HepG2 (cell line): ENCODE data around the gene C22orf15. TPM values are rescaled to one million over a fixed set of nuclear protein-coding genes. Genes with fewer than 3 reads are reported as not detected.
A peak's percentile ranks its signal among the peaks of the same experiment; 100 is the strongest.

Experiments
- CBX1 ChIP-seq: IDR thresholded peaks from one replicate; pipeline ENCODE4 v1.6.1; 2016; ENCODE audit warnings: antibody characterized with exemption, low read depth
- JDP2 ChIP-seq: sonication (generic); formaldehyde crosslinking; IDR thresholded peaks from 2 replicates; pipeline ENCODE4 v1.8.1; 2022; ENCODE audit warnings: missing genetic modification reagents, borderline replicate concordance
- PHF21A ChIP-seq: sonication (generic); formaldehyde crosslinking; IDR thresholded peaks from 2 replicates; pipeline ENCODE4 v1.5.0; 2020; ENCODE audit warnings: mild to moderate bottlenecking, missing genetic modification reagents
- PHF5A ChIP-seq: IDR thresholded peaks from one replicate; pipeline ENCODE4 v1.6.1; 2018; ENCODE audit warnings: low read depth, missing genetic modification reagents; ENCODE audit not compliant: unreplicated experiment
- SMAD9 ChIP-seq: sonication (generic); formaldehyde crosslinking; IDR thresholded peaks from 2 replicates; pipeline ENCODE4 v1.5.1; 2020; ENCODE audit warnings: mild to moderate bottlenecking, missing genetic modification reagents
- SOX13 ChIP-seq, 3 experiments: fragments of 450-650 bp in 1 of 3; sonication (generic) in 1 of 3; formaldehyde crosslinking in 1 of 3; IDR thresholded peaks in 2 of 3; conservative IDR thresholded peaks in 1 of 3; 2 replicates each; pipeline versions ENCODE4 v1.5.0 to v1.6.1; 2016 to 2020; ENCODE audit warnings: antibody characterized with exemption in 1 of 3, mild to moderate bottlenecking in 1 of 3, missing compliant biosample characterization in 1 of 3, missing genetic modification reagents in 1 of 3, moderate library complexity in 1 of 3
- SOX5 ChIP-seq: IDR thresholded peaks from 2 replicates; pipeline ENCODE4 v1.6.1; 2016; ENCODE audit warnings: borderline replicate concordance
- ZNF160 ChIP-seq: sonication (generic); formaldehyde crosslinking; IDR thresholded peaks from 2 replicates; pipeline ENCODE4 v1.8.0; 2022; ENCODE audit warnings: mild to moderate bottlenecking, inconsistent platforms, missing genetic modification reagents
- ZNF530 ChIP-seq: sonication (generic); formaldehyde crosslinking; IDR thresholded peaks from 2 replicates; pipeline ENCODE4 v1.5.0; 2020; ENCODE audit warnings: low read depth, mild to moderate bottlenecking, missing genetic modification reagents
- polyA plus RNA-seq, 8 experiments: library from polyadenylated mRNA; depleted of rRNA in 3 of 8; stranded (reverse) in 7 of 8; unstranded in 1 of 8; fragments of >200 nt; fragmentation: Illumina TruSeq in 4 of 8; extraction: Trizol in 4 of 8; gene quantifications; 2 replicates each; pipeline versions ENCODE4 v1.2.1 to v1.2.3, GENCODE V29; 2011 to 2016; ENCODE audit warnings: low read depth in 4 of 8, missing spikeins in 1 of 8, mixed read lengths in 1 of 8; ENCODE audit not compliant: insufficient read depth in 1 of 8
- total RNA-seq, 5 experiments: library from RNA; depleted of rRNA; stranded (reverse); fragments of >200 nt; fragmentation: Illumina TruSeq; extraction: Trizol; gene quantifications; 2 replicates each; pipeline ENCODE4 v1.2.3, GENCODE V29; 2016; ENCODE audit warnings: low read depth in 1 of 5
- TF ChIP-seq, protein P1 (sequence below): IDR thresholded peaks from 2 replicates; pipeline ENCODE4 v1.6.1; 2018; ENCODE audit warnings: missing genetic modification reagents, mild to moderate bottlenecking, missing compliant biosample characterization
- TF ChIP-seq, protein P2 (sequence below): sonication (generic); formaldehyde crosslinking; IDR thresholded peaks from 2 replicates; pipeline ENCODE4 v1.5.1; 2020; ENCODE audit warnings: missing genetic modification reagents, mild to moderate bottlenecking, borderline replicate concordance
- TF ChIP-seq, protein P3 (sequence below): sonication (generic); formaldehyde crosslinking; IDR thresholded peaks from 2 replicates; pipeline ENCODE4 v1.9.0; 2022; ENCODE audit warnings: low read depth, missing genetic modification reagents
- TF ChIP-seq, protein P4 (sequence below): sonication (generic); formaldehyde crosslinking; conservative IDR thresholded peaks from 2 replicates; pipeline ENCODE4 v1.4.0; 2020; ENCODE audit warnings: mild to moderate bottlenecking, missing genetic modification reagents, moderate library complexity
- TF ChIP-seq, protein P5 (sequence below): sonication (generic); formaldehyde crosslinking; IDR thresholded peaks from 2 replicates; pipeline ENCODE4 v1.4.0; 2020; ENCODE audit warnings: missing genetic modification reagents, borderline replicate concordance

C22orf15 gene
- total and polyA plus RNA-seq, 2 of the 13 experiments (the other 11 are each of a cell fraction or from before 2014, with no cell fraction given): not detected

DNA sequence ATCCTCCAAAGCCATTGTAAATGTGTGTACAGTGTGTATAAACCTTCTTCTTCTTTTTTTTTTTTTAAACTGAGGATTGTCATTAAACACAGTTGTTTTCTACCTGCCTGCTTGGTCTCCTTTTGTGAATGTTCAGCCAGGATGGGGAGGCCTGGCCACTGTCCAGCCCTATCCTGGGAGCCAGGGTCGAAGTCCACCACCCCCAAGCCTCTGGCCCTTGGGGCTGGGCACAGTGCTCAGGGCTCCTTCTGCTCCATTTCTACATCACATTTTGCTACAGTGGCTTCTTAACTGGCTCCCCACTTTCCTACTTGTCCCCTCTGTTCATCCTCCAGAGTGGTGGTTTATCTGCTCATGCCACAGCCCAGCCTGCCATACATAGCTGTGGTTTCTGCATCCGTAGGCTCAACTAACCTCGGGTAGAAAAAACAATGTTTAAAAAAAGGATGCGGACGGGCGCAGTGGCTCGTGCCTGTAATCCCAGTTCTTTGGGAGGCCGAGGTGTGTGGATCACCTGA is 21.5 kb downstream of the C22orf15 start (continued):
- TF ChIP-seq, protein P1, sequence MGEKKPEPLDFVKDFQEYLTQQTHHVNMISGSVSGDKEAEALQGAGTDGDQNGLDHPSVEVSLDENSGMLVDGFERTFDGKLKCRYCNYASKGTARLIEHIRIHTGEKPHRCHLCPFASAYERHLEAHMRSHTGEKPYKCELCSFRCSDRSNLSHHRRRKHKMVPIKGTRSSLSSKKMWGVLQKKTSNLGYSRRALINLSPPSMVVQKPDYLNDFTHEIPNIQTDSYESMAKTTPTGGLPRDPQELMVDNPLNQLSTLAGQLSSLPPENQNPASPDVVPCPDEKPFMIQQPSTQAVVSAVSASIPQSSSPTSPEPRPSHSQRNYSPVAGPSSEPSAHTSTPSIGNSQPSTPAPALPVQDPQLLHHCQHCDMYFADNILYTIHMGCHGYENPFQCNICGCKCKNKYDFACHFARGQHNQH (CRISPR knock-in tag): 0 out of 2 replicates have a peak, but pooled peaks have one; percentile 41
- TF ChIP-seq SOX5 (CRISPR knock-in tag): peak; percentile 30
- TF ChIP-seq ZNF530 (CRISPR knock-in tag): no peak
- TF ChIP-seq CBX1: no peak
- TF ChIP-seq PHF21A (CRISPR knock-in tag): peak; percentile 86
- no peak for TF ChIP-seq SOX13 (IDR thresholded peaks at IDR 0.05)
- TF ChIP-seq SOX13 (CRISPR knock-in tag; conservative IDR thresholded peaks at IDR 0.05 in 1 of 2, IDR thresholded peaks at IDR 0.05 in 1 of 2): peak in 1 of 2 experiments; percentile 51; a peak in 1 of 4 replicates
- TF ChIP-seq PHF5A (CRISPR knock-in tag): no peak
- TF ChIP-seq, protein P2, sequence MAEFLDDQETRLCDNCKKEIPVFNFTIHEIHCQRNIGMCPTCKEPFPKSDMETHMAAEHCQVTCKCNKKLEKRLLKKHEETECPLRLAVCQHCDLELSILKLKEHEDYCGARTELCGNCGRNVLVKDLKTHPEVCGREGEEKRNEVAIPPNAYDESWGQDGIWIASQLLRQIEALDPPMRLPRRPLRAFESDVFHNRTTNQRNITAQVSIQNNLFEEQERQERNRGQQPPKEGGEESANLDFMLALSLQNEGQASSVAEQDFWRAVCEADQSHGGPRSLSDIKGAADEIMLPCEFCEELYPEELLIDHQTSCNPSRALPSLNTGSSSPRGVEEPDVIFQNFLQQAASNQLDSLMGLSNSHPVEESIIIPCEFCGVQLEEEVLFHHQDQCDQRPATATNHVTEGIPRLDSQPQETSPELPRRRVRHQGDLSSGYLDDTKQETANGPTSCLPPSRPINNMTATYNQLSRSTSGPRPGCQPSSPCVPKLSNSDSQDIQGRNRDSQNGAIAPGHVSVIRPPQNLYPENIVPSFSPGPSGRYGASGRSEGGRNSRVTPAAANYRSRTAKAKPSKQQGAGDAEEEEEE (CRISPR knock-in tag): no peak
- no peak for TF ChIP-seq JDP2 (CRISPR knock-in tag)
- TF ChIP-seq, protein P3, sequence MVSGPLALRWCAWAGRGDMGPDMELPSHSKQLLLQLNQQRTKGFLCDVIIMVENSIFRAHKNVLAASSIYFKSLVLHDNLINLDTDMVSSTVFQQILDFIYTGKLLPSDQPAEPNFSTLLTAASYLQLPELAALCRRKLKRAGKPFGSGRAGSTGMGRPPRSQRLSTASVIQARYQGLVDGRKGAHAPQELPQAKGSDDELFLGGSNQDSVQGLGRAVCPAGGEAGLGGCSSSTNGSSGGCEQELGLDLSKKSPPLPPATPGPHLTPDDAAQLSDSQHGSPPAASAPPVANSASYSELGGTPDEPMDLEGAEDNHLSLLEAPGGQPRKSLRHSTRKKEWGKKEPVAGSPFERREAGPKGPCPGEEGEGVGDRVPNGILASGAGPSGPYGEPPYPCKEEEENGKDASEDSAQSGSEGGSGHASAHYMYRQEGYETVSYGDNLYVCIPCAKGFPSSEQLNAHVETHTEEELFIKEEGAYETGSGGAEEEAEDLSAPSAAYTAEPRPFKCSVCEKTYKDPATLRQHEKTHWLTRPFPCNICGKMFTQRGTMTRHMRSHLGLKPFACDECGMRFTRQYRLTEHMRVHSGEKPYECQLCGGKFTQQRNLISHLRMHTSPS (CRISPR knock-in tag): no peak
- TF ChIP-seq, protein P4, sequence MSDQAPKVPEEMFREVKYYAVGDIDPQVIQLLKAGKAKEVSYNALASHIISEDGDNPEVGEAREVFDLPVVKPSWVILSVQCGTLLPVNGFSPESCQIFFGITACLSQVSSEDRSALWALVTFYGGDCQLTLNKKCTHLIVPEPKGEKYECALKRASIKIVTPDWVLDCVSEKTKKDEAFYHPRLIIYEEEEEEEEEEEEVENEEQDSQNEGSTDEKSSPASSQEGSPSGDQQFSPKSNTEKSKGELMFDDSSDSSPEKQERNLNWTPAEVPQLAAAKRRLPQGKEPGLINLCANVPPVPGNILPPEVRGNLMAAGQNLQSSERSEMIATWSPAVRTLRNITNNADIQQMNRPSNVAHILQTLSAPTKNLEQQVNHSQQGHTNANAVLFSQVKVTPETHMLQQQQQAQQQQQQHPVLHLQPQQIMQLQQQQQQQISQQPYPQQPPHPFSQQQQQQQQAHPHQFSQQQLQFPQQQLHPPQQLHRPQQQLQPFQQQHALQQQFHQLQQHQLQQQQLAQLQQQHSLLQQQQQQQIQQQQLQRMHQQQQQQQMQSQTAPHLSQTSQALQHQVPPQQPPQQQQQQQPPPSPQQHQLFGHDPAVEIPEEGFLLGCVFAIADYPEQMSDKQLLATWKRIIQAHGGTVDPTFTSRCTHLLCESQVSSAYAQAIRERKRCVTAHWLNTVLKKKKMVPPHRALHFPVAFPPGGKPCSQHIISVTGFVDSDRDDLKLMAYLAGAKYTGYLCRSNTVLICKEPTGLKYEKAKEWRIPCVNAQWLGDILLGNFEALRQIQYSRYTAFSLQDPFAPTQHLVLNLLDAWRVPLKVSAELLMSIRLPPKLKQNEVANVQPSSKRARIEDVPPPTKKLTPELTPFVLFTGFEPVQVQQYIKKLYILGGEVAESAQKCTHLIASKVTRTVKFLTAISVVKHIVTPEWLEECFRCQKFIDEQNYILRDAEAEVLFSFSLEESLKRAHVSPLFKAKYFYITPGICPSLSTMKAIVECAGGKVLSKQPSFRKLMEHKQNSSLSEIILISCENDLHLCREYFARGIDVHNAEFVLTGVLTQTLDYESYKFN (CRISPR knock-in tag): peak; percentile 73
- no peak for TF ChIP-seq ZNF160
- TF ChIP-seq SMAD9 (CRISPR knock-in tag): no peak
- TF ChIP-seq, protein P5, sequence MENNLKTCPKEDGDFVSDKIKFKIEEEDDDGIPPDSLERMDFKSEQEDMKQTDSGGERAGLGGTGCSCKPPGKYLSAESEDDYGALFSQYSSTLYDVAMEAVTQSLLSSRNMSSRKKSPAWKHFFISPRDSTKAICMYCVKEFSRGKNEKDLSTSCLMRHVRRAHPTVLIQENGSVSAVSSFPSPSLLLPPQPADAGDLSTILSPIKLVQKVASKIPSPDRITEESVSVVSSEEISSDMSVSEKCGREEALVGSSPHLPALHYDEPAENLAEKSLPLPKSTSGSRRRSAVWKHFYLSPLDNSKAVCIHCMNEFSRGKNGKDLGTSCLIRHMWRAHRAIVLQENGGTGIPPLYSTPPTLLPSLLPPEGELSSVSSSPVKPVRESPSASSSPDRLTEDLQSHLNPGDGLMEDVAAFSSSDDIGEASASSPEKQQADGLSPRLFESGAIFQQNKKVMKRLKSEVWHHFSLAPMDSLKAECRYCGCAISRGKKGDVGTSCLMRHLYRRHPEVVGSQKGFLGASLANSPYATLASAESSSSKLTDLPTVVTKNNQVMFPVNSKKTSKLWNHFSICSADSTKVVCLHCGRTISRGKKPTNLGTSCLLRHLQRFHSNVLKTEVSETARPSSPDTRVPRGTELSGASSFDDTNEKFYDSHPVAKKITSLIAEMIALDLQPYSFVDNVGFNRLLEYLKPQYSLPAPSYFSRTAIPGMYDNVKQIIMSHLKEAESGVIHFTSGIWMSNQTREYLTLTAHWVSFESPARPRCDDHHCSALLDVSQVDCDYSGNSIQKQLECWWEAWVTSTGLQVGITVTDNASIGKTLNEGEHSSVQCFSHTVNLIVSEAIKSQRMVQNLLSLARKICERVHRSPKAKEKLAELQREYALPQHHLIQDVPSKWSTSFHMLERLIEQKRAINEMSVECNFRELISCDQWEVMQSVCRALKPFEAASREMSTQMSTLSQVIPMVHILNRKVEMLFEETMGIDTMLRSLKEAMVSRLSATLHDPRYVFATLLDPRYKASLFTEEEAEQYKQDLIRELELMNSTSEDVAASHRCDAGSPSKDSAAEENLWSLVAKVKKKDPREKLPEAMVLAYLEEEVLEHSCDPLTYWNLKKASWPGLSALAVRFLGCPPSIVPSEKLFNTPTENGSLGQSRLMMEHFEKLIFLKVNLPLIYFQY (CRISPR knock-in tag): 0 out of 2 replicates have a peak, but pooled peaks have one; percentile 18
